ENCODE data around the gene YY1AP1.

DNA sequence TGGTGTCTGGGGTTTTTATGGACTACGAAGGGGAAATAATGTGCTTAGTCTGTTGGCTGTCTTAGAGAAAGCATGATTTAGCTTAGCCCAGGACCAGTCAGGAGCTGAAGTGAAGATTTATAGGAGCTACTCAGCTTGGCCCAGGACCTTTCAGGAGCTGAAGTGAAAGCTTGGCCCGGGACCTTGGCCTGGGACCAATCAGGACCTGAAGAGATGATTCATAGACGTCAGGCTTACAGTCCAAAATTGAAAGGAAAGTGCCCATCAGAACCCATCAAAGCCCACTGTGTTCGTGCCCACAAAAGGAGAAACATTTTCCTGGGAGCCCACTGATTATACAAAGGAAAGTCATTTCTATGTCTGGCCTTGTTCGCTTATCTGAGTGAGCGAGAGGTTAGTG is 42.9 kb downstream of the YY1AP1 start:
- TF ChIP-seq EZH2 (IDR thresholded peaks at IDR 0.05; ENCODE audit: borderline replicate concordance, low read depth, low read length, poor library complexity, severe bottlenecking) = no peak
- no peak for TF ChIP-seq CTCF (conservative IDR thresholded peaks at IDR 0.05; ENCODE audit: low read depth, low read length)

All from A673 (cell line).